Activated T-cell treated with anti-CD3 and anti-CD28 coated beads, Interleukin-2, amount 50 U/mL, for 24 hours (primary cell): Measurements from ENCODE around the gene RAB18.
"Not testable (repeated sequence)": the region's sequence is repeated elsewhere in the genome, so short reads cannot be mapped to it uniquely, and the experiment has no call there.

Experiments used
- DNase-seq: peaks from one replicate; pipeline ENCODE4 v3.0.0-alpha.2; 2020
- H3K27ac Mint-ChIP-seq: 2 replicates; pipeline ENCODE4 v1.8.0; 2020; ENCODE audit warnings: mild to moderate bottlenecking, mixed read lengths
- H3K27me3 Mint-ChIP-seq: 2 replicates; pipeline ENCODE4 v1.8.0; 2020; ENCODE audit warnings: mixed read lengths
- H3K36me3 Mint-ChIP-seq: 2 replicates; pipeline ENCODE4 v1.8.0; 2020; ENCODE audit warnings: low read depth, mixed read lengths
- H3K4me1 Mint-ChIP-seq: 2 replicates; pipeline ENCODE4 v1.8.0; 2020; ENCODE audit warnings: low read depth, mixed read lengths
- H3K4me3 Mint-ChIP-seq: 2 replicates; pipeline ENCODE4 v1.8.0; 2020; ENCODE audit warnings: mild to moderate bottlenecking, moderate library complexity, mixed read lengths
- H3K9me3 Mint-ChIP-seq: 2 replicates; pipeline ENCODE4 v1.8.0; 2020; ENCODE audit warnings: mixed read lengths

The RAB18 gene

GRCh38 chr10:27485986-27486385 is 18.1 kb upstream of the RAB18 start:
- Mint-ChIP-seq H3K4me1 (no peaks in the 10 kb centered on the region), H3K27ac (no peak overlapping the region), H3K27me3 (peaks cover 11% of the 10 kb centered on the region), H3K4me3 (no peak overlapping the region), H3K9me3 (peaks cover 10% of the 10 kb centered on the region), H3K36me3 (no peaks in the 10 kb centered on the region)
- no peak for DNase-seq

- Mint-ChIP-seq H3K4me1 (no peaks in the 10 kb centered on the region), H3K9me3 (peaks cover 17% of the 10 kb centered on the region), H3K27me3 (peaks cover 16% of the 10 kb centered on the region), H3K27ac (no peak overlapping the region), H3K4me3 (no peak overlapping the region), H3K36me3 (peaks cover 2% of the 10 kb centered on the region)
- no peak for DNase-seq
Measured at GRCh38 chr10:27490807-27491206, 13.3 kb upstream of the RAB18 start.

- H3K36me3 Mint-ChIP-seq = peaks cover 2% of the 10 kb centered on the region
- H3K27me3 Mint-ChIP-seq = peaks cover 10% of the 10 kb centered on the region
- no peaks in the 10 kb centered on the region for H3K4me1 Mint-ChIP-seq
- H3K9me3 Mint-ChIP-seq = peaks cover 13% of the 10 kb centered on the region
- no peak overlapping the region for H3K4me3 Mint-ChIP-seq
- no peak overlapping the region for H3K27ac Mint-ChIP-seq
- DNase-seq = no peak
Measured at GRCh38 chr10:27494116-27494805, 9.8 kb upstream of the RAB18 start.

GRCh38 chr10:27496137-27496536 is 8.0 kb upstream of the RAB18 start:
- H3K9me3 Mint-ChIP-seq = peaks cover 6% of the 10 kb centered on the region

GRCh38 chr10:27500096-27500495 is 4.0 kb upstream of the RAB18 start:
- Mint-ChIP-seq H3K36me3 (peaks cover 12% of the 10 kb centered on the region), H3K4me1 (peaks cover 17% of the 10 kb centered on the region), H3K4me3 (no peak overlapping the region), H3K9me3 (no peaks in the 10 kb centered on the region), H3K27ac (no peak overlapping the region), H3K27me3 (no peaks in the 10 kb centered on the region)
- no peak for DNase-seq

More at GRCh38 chr10:27496137-27496536, 8.0 kb upstream of the RAB18 start:
- peaks cover 2% of the 10 kb centered on the region for H3K36me3 Mint-ChIP-seq
- peaks cover 4% of the 10 kb centered on the region for H3K27me3 Mint-ChIP-seq
- no peak overlapping the region for H3K4me3 Mint-ChIP-seq
- no peaks in the 10 kb centered on the region for H3K4me1 Mint-ChIP-seq
- no peak for DNase-seq
- H3K27ac Mint-ChIP-seq = no peak overlapping the region

GRCh38 chr10:27500886-27501285 is 3.2 kb upstream of the RAB18 start:
- H3K4me1 Mint-ChIP-seq = peaks cover 21% of the 10 kb centered on the region
- no peak overlapping the region for H3K4me3 Mint-ChIP-seq
- H3K27ac Mint-ChIP-seq = no peak overlapping the region
- no peaks in the 10 kb centered on the region for H3K27me3 Mint-ChIP-seq
- no peak for DNase-seq
- H3K36me3 Mint-ChIP-seq = peaks cover 16% of the 10 kb centered on the region
- H3K9me3 Mint-ChIP-seq = no peaks in the 10 kb centered on the region

- DNase-seq = no peak
- no peaks in the 10 kb centered on the region for H3K27me3 Mint-ChIP-seq
- peak overlapping the region; percentile 98 for H3K4me3 Mint-ChIP-seq
- peaks cover 33% of the 10 kb centered on the region for H3K36me3 Mint-ChIP-seq
- H3K9me3 Mint-ChIP-seq = no peaks in the 10 kb centered on the region
- peaks cover 46% of the 10 kb centered on the region for H3K4me1 Mint-ChIP-seq
- peak overlapping the region; percentile 98 for H3K27ac Mint-ChIP-seq
Measured at GRCh38 chr10:27503498-27504006, 552 bp upstream of the RAB18 start.

GRCh38 chr10:27504808-27505460 is 830 bp downstream of the RAB18 start:
- H3K36me3 Mint-ChIP-seq = peaks cover 42% of the 10 kb centered on the region
- no peaks in the 10 kb centered on the region for H3K27me3 Mint-ChIP-seq
- peak overlapping the region; percentile 98 for H3K27ac Mint-ChIP-seq
- H3K4me1 Mint-ChIP-seq = peaks cover 60% of the 10 kb centered on the region
- H3K9me3 Mint-ChIP-seq = no peaks in the 10 kb centered on the region
- H3K4me3 Mint-ChIP-seq = peak overlapping the region; percentile 98
- DNase-seq = no peak

- peak overlapping the region; percentile 55 for H3K27ac Mint-ChIP-seq
- H3K4me3 Mint-ChIP-seq = peak overlapping the region; percentile 71
Measured at GRCh38 chr10:27505537-27505936, 1.4 kb downstream of the RAB18 start.

GRCh38 chr10:27506280-27506679 is 2.2 kb downstream of the RAB18 start:
- H3K27me3 Mint-ChIP-seq = no peaks in the 10 kb centered on the region
- H3K4me1 Mint-ChIP-seq = peaks cover 69% of the 10 kb centered on the region
- DNase-seq = no peak
- H3K4me3 Mint-ChIP-seq = peak overlapping the region; percentile 71
- peaks cover 55% of the 10 kb centered on the region for H3K36me3 Mint-ChIP-seq
- H3K9me3 Mint-ChIP-seq = no peaks in the 10 kb centered on the region
- peak overlapping the region; percentile 30 for H3K27ac Mint-ChIP-seq

More at GRCh38 chr10:27505537-27505936, 1.4 kb downstream of the RAB18 start:
- Mint-ChIP-seq H3K36me3 (peaks cover 48% of the 10 kb centered on the region), H3K4me1 (peaks cover 66% of the 10 kb centered on the region)
- H3K9me3 Mint-ChIP-seq, H3K27me3 Mint-ChIP-seq, DNase-seq: not testable (repeated sequence)

- H3K4me1 Mint-ChIP-seq = peaks cover 78% of the 10 kb centered on the region
- peaks cover 79% of the 10 kb centered on the region for H3K36me3 Mint-ChIP-seq
- H3K27ac Mint-ChIP-seq = no peak overlapping the region
- no peaks in the 10 kb centered on the region for H3K9me3 Mint-ChIP-seq
- no peak overlapping the region for H3K4me3 Mint-ChIP-seq
- DNase-seq = no peak
- H3K27me3 Mint-ChIP-seq = no peaks in the 10 kb centered on the region
Measured at GRCh38 chr10:27512548-27512947, 8.4 kb downstream of the RAB18 start.

- no peak overlapping the region for H3K4me3 Mint-ChIP-seq
- peaks cover 85% of the 10 kb centered on the region for H3K36me3 Mint-ChIP-seq
- peak overlapping the region; percentile 55 for H3K27ac Mint-ChIP-seq
- no peaks in the 10 kb centered on the region for H3K9me3 Mint-ChIP-seq
- H3K4me1 Mint-ChIP-seq = peaks cover 81% of the 10 kb centered on the region
- DNase-seq = no peak
- H3K27me3 Mint-ChIP-seq = no peaks in the 10 kb centered on the region
Measured at GRCh38 chr10:27513451-27514191, 9.5 kb downstream of the RAB18 start.

GRCh38 chr10:27514243-27514642 is 10.1 kb downstream of the RAB18 start:
- Mint-ChIP-seq H3K27ac (peak overlapping the region; percentile 3), H3K27me3 (no peaks in the 10 kb centered on the region), H3K4me1 (peaks cover 79% of the 10 kb centered on the region), H3K4me3 (no peak overlapping the region), H3K9me3 (no peaks in the 10 kb centered on the region), H3K36me3 (peaks cover 86% of the 10 kb centered on the region)
- DNase-seq = no peak

GRCh38 chr10:27518261-27518660 is 14.2 kb downstream of the RAB18 start:
- Mint-ChIP-seq H3K9me3 (no peaks in the 10 kb centered on the region), H3K36me3 (peaks cover 72% of the 10 kb centered on the region), H3K4me3 (no peak overlapping the region), H3K4me1 (peaks cover 80% of the 10 kb centered on the region), H3K27ac (no peak overlapping the region), H3K27me3 (no peaks in the 10 kb centered on the region)
- no peak for DNase-seq
